ENCODE results near the gene ABCB1. TPM values are rescaled to one million over a fixed set of nuclear protein-coding genes. Genes with fewer than 3 reads are reported as not detected.

Gene ABCB1
- 10 to 100 TPM in 3 of 4 donors, under 1 TPM in 1; 0.79 to 21.9 (median 17.6) TPM for polyA plus RNA-seq (ENCODE audit: insufficient read length in 4 of 4)

- DNase-seq (ENCODE audit: low read depth in 4 of 4, low spot score in 3 of 4), result peak; percentile 21 to 47 (median 26)
Measured at GRCh38 chr7:87600130-87601124, at the start of gene ABCB1. Gene ABCB1 (minus strand): TSS chr7:87600884. CDS start chr7:87600184, 700 bp downstream.

DNA sequence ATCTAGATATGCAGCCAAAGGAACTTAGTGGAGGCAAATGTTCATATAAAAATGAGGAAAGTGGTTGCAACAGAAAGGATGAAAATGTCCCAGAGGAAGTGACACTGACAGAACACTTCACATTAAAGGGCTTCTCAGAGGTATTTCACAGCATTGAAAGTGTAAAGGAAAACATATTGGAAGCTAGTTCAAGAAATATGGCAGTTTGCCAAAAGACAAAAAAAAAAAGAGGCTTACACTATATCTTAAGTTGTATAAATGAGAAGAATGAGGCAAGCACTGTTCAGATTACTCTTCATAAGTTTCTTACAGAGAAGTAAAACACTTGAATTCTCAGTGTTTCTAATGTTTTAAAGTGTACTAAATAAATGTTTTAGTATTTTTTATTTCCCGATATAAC, 47.6 kb upstream of the ABCB1 start:
- DNase-seq (ENCODE audit: low read depth in 4 of 4, low spot score in 3 of 4), result no peak

GRCh38 chr7:87645446-87645845, 44.8 kb upstream of the ABCB1 start:
- DNase-seq (ENCODE audit: low read depth in 4 of 4, low spot score in 3 of 4), result no peak

- DNase-seq (ENCODE audit: low read depth in 4 of 4, low spot score in 3 of 4), result no peak
Measured at GRCh38 chr7:87635921-87636320, 35.2 kb upstream of the ABCB1 start.

DNA sequence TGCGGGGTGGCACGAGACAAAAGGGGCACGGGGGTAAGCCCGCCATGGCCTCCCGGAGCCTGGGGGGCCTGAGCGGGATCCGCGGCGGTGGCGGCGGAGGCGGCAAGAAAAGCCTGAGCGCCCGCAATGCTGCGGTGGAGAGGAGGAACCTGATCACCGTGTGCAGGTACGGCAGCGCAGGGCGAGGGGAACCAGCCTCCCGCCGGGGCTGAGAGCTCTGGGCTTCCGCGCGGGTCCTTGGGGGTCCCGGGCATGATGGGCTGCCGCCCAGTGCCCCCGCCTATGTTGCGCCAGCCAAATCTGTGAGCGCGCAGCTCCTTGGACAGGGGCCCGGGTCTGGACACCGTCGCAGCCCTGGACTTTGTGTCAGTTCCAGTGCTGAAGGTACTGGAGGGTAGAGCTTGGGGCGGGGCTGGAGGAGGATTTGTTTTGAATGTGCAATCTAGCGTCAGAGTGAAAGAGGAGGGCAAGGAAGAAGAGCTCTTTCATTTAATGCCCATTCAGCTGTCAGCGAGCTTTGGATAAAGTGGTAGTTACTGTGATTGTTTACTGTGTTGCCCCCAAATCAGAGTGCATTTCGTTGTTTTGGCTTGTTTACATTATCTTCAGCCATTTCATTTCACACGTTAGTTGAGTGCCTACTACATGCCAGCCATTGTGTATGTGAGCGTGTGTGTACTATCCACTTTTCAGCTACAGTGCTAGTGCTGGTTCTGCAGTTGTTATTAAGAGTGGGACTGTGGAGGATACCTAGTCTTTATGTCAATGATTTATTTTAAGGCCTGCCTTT, 28.3 kb upstream of the ABCB1 start:
- DNase-seq (ENCODE audit: low read depth in 4 of 4, low spot score in 3 of 4), result peak in 1 of 4 donors; percentile 24

- DNase-seq (ENCODE audit: low read depth in 4 of 4, low spot score in 3 of 4), result no peak
Measured at GRCh38 chr7:87627634-87627994, 26.9 kb upstream of the ABCB1 start.

- no peak for DNase-seq (ENCODE audit: low read depth in 4 of 4, low spot score in 3 of 4)
Measured at GRCh38 chr7:87625101-87625500, 24.4 kb upstream of the ABCB1 start.

GRCh38 chr7:87624628-87625027, 23.9 kb upstream of the ABCB1 start:
- DNase-seq (ENCODE audit: low read depth in 4 of 4, low spot score in 3 of 4), result no peak

DNA sequence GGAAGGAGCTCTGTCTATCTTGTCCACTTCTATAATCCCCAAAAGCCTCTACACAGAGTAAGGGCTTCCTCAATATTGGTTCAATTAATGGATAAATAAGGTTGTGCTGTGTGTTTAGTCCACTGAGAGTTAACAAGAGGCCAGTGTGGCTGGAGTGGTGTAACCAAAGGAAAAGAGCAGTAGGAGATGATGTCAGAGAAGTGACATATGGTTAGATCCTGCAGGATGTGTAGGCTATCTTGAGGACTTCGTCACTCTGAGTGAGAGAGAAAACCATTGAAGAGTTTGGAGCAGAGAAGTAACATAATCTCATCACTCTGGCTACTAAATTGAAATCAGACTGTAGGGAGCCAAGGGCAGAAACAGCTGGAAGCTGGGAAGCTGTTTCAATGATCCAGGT, 14.5 kb upstream of the ABCB1 start:
- DNase-seq (ENCODE audit: low read depth in 4 of 4, low spot score in 3 of 4), result no peak

- no peak for DNase-seq (ENCODE audit: low read depth in 4 of 4, low spot score in 3 of 4)
Measured at GRCh38 chr7:87609916-87610315, 9.2 kb upstream of the ABCB1 start.

- DNase-seq (ENCODE audit: low read depth in 4 of 4, low spot score in 3 of 4), result no peak
Measured at GRCh38 chr7:87608431-87608830, 7.7 kb upstream of the ABCB1 start.

DNA sequence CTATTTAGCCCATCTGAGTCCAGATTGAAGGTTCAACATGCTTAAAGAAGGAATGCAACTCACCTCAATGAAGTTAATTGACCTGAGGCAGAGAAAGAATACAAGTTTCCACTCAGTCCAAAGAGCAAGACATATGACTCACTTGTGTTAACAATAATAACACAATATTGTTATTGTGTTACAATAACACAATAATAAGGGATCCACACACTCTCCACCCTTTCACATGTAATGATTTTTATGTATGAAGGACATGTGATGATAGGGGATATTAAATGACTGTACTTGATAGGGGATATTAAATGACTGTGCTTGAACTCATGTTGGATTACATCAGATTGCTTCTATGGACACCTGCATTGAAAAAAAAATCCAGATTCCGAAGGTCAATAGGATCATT, 3.6 kb upstream of the ABCB1 start:
- no peak for DNase-seq (ENCODE audit: low read depth in 4 of 4, low spot score in 3 of 4)

GRCh38 chr7:87599336-87599735, 1.3 kb downstream of the ABCB1 start:
- no peak for DNase-seq (ENCODE audit: low read depth in 4 of 4, low spot score in 3 of 4)

- no peak for DNase-seq (ENCODE audit: low read depth in 4 of 4, low spot score in 3 of 4)
Measured at GRCh38 chr7:87598234-87599009, 2.3 kb downstream of the ABCB1 start.

GRCh38 chr7:87596696-87597095, 4.0 kb downstream of the ABCB1 start:
- no peak for DNase-seq (ENCODE audit: low read depth in 4 of 4, low spot score in 3 of 4)

- DNase-seq (ENCODE audit: low read depth in 4 of 4, low spot score in 3 of 4), result no peak
Measured at GRCh38 chr7:87596136-87596535, 4.5 kb downstream of the ABCB1 start.

GRCh38 chr7:87592300-87592699, 8.4 kb downstream of the ABCB1 start:
- no peak for DNase-seq (ENCODE audit: low read depth in 4 of 4, low spot score in 3 of 4)

DNA sequence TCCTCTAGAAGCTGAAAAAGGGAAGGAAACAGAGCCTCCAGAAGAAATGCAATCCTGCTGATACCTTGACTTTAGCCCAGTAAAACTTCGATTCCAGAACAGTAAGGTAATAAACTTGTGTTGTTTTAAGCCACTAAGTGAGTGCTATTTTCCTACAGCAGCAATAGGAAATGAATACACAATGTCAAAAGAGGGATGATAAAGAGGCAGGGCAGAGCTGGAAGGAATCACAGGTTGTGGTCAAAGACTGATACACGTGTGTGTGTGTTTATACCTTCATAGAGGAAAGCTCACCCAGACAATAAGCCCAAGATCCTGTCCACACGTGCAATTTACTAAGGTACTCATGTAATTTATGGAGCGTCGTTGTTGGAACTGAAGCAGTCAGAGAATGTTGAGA, 9.5 kb downstream of the ABCB1 start:
- DNase-seq (ENCODE audit: low read depth in 4 of 4, low spot score in 3 of 4), result no peak

- DNase-seq (ENCODE audit: low read depth in 4 of 4, low spot score in 3 of 4), result no peak
Measured at GRCh38 chr7:87590578-87590977, 10.1 kb downstream of the ABCB1 start.

DNA sequence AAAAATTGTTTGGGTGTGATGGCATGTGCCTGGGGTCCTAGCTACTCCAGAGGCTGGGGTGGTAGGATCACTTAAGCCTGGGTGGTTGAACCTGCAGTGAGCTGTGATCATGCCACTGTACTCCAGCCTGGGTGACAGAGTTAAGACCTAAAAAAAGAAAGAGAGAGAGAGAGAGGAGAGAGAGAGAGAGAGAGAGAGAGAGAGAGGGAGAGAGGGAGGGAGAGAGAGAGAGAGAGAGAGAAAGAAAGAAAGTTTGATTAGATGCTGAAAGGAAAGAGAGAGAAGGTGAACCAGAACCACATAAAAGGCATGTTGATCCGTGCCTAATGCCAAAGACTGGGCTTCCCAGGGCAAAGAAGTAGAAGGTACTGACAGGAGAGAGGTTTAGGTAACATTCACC, 11.1 kb downstream of the ABCB1 start:
- DNase-seq (ENCODE audit: low read depth in 4 of 4, low spot score in 3 of 4), result no peak

DNA sequence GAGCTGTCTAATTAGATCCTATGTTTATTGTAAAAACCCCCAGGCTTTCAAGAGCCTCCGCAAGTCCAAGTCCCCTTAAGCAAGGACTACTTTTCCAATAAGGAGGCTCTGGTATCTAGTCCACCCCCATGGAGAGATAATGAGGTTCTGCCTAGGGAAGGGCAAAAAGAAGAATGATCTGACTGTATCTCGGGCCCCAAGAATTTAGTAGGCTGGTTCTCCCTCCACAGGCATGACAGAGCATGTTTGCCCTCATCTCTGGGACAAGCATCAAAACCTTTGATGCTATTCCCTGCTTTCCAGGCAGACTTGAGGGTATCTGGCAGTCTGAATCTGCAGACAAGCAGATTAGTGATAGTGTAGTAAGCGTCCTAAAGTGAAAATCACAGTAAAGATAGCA, 19.0 kb downstream of the ABCB1 start:
- DNase-seq (ENCODE audit: low read depth in 4 of 4, low spot score in 3 of 4), result no peak
